Measurements from ENCODE around the gene PANX3. TPM values are rescaled to one million over a fixed set of nuclear protein-coding genes. Genes with fewer than 3 reads are reported as not detected.

PANX3 gene
- polyA plus RNA-seq, 2 of the 4 experiments (the other 2 are of a cell fraction) = not detected

- TF ChIP-seq MAZ (IDR thresholded peaks at IDR 0.05; ENCODE audit: borderline replicate concordance, low read depth, low read length) (no peak), NR3C1 (IDR thresholded peaks at IDR 0.05) (no peak), HOXA7 (CRISPR knock-in tag; IDR thresholded peaks at IDR 0.05) (no peak), HES2 (IDR thresholded peaks at IDR 0.05) (no peak), ESRRA (IDR thresholded peaks at IDR 0.05; ENCODE audit: borderline replicate concordance, low read length) (no peak), HOXB13 (CRISPR knock-in tag; IDR thresholded peaks at IDR 0.05; ENCODE audit: low read depth) (no peak), CHD2 (IDR thresholded peaks at IDR 0.05; ENCODE audit: low read length, partially characterized antibody) (no peak), MYC (IDR thresholded peaks at IDR 0.05; ENCODE audit: borderline replicate concordance, low read length) (no peak), ZFP36 (IDR thresholded peaks at IDR 0.05; ENCODE audit: borderline replicate concordance, partially characterized antibody) (no peak), BCL3 (IDR thresholded peaks at IDR 0.05) (peak; percentile 92), HDAC2 (IDR thresholded peaks at IDR 0.05) (no peak), FOSL2 (IDR thresholded peaks at IDR 0.05) (no peak), FOSL2 (CRISPR knock-in tag; IDR thresholded peaks at IDR 0.05) (no peak)
- TF ChIP-seq, protein P1, sequence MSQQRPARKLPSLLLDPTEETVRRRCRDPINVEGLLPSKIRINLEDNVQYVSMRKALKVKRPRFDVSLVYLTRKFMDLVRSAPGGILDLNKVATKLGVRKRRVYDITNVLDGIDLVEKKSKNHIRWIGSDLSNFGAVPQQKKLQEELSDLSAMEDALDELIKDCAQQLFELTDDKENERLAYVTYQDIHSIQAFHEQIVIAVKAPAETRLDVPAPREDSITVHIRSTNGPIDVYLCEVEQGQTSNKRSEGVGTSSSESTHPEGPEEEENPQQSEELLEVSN (IDR thresholded peaks at IDR 0.05; ENCODE audit: borderline replicate concordance, low read depth) = peak; percentile 48; the same call in 1 of the 2 replicates
Measured at GRCh38 chr11:124622531-124623451, 11.6 kb downstream of the PANX3 start, which contains the start of gene TBRG1 (continued).

DNA sequence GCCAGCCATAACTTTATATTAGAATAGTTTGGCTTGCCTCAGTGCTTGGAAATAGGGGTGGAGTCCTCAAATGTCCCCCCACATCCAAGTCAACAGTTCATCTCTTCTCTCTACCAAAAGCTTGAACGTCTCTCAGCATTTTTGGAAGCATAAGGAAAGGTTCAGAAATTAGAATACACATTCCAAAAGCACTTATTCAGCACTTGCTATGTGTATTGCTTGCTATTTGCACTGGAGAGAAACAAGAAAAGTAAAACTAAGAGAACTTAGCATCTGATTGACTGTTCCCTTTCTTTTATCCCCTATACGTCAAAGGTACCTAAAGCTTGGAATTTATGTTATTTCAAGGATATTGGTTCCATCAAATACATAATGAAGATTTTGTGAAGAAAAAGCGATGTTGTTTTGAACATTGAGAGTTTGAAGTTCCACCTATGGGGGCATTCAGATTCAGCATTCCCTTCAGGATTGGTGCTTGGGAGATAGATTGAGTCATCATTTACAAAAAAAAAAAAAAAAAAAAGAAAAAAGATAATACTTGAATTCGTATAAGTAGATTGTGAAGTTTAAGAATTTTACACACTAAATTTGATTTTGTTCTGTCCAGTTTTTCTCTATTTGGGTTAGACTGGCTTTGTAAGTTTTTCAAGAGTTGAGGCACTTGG lies 12.8 kb downstream of the PANX3 start:
- no peak for FAIRE-seq
- TF ChIP-seq, protein P1 (IDR thresholded peaks at IDR 0.05; ENCODE audit: borderline replicate concordance, low read depth) = no peak
- H3K4me2 ChIP-seq = peak overlapping the region; percentile 92
- ChIA-PET POLR2A (interaction anchor here (0.6 to 1.7 kb wide), 3 partner anchors 10 to 252 kb away, joined by 5 to 9 read pairs (median 7); no protein-coding TSS in a partner anchor), CTCF (interaction anchor here (1.4 to 1.8 kb wide), 2 partner anchors 10 to 19 kb away, joined by 4 read pairs; no protein-coding TSS in a partner anchor)
- no peaks in the 10 kb centered on the region for H3K9me3 ChIP-seq
- 66% methylated on average over 4 of the region's 4 CpGs for WGBS (ENCODE audit: missing lambda C conversion rate)
- peaks cover 9% of the 10 kb centered on the region; the same call in 2 of the 3 replicates for H3K4me1 ChIP-seq
- no peak for DNase-seq (ENCODE audit: low read depth in 1 of 2, low spot score in 1 of 2)
- peak overlapping the region in 1 of 2 experiments; percentile 98; a peak in 2 of 6 replicates for H3K27ac ChIP-seq
- ATAC-seq = no peak
- H3K4me3 ChIP-seq = peak overlapping the region; percentile 94

GRCh38 chr11:124625504-124626168 lies 14.4 kb downstream of the PANX3 start:
- no peak overlapping the region for H3K27ac ChIP-seq
- peaks cover 9% of the 10 kb centered on the region; the same call in 2 of the 3 replicates for H3K4me1 ChIP-seq
- H3K4me2 ChIP-seq = no peak overlapping the region
- CTCF ChIA-PET = interaction anchor here (0.5 to 1.8 kb wide), 2 partner anchors 8 to 210 kb away, joined by 3 to 4 read pairs; no protein-coding TSS in a partner anchor
- no peak for FAIRE-seq
- no peaks in the 10 kb centered on the region for H3K9me3 ChIP-seq
- POLR2A ChIA-PET = no interaction called here
- no peak for ATAC-seq
- WGBS (ENCODE audit: missing lambda C conversion rate) = 93% methylated on average over 3 of the region's 3 CpGs
- H3K4me3 ChIP-seq = no peak overlapping the region
- no peak for DNase-seq (ENCODE audit: low read depth in 1 of 2, low spot score in 1 of 2)
- TF ChIP-seq NFE2L2 (conservative IDR thresholded peaks at IDR 0.05; ENCODE audit: low read length) = no peak
- no peak for TF ChIP-seq BHLHE40 (IDR thresholded peaks at IDR 0.05; ENCODE audit: low read depth, low read length)
- TF ChIP-seq GATA3 (IDR thresholded peaks at IDR 0.05; ENCODE audit: borderline replicate concordance) = no peak
- no peak for TF ChIP-seq TP53 (CRISPR knock-in tag; IDR thresholded peaks at IDR 0.05)
- TF ChIP-seq, protein P2, sequence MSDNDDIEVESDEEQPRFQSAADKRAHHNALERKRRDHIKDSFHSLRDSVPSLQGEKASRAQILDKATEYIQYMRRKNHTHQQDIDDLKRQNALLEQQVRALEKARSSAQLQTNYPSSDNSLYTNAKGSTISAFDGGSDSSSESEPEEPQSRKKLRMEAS (IDR thresholded peaks at IDR 0.05) = no peak
- no peak for TF ChIP-seq SREBF2 (IDR thresholded peaks at IDR 0.05)
- no peak for TF ChIP-seq KDM5A (IDR thresholded peaks at IDR 0.05)
- no peak for TF ChIP-seq NPAS2 (CRISPR knock-in tag; IDR thresholded peaks at IDR 0.05; ENCODE audit: borderline replicate concordance)
- no peak for TF ChIP-seq RARB (CRISPR knock-in tag; IDR thresholded peaks at IDR 0.05)
- TF ChIP-seq HDAC2 (IDR thresholded peaks at IDR 0.05) = no peak
- no peak for TF ChIP-seq POLR2AphosphoS2 (conservative IDR thresholded peaks at IDR 0.05; ENCODE audit: low read length)
- TF ChIP-seq EHF (CRISPR knock-in tag; IDR thresholded peaks at IDR 0.05) = no peak
- no peak for TF ChIP-seq CTCF (IDR thresholded peaks at IDR 0.05)
- TF ChIP-seq, protein P3, sequence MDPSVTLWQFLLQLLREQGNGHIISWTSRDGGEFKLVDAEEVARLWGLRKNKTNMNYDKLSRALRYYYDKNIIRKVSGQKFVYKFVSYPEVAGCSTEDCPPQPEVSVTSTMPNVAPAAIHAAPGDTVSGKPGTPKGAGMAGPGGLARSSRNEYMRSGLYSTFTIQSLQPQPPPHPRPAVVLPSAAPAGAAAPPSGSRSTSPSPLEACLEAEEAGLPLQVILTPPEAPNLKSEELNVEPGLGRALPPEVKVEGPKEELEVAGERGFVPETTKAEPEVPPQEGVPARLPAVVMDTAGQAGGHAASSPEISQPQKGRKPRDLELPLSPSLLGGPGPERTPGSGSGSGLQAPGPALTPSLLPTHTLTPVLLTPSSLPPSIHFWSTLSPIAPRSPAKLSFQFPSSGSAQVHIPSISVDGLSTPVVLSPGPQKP (IDR thresholded peaks at IDR 0.05; ENCODE audit: low read depth, low read length) = no peak
